H1 (cell line): Measurements from ENCODE around the gene FBXL14. TPM values are rescaled to one million over a fixed set of nuclear protein-coding genes. Genes with fewer than 3 reads are reported as not detected.

Source experiments
- CTCF ChIA-PET: fragments of 300-600 bp; sonication (Branson Sonifier 250); formaldehyde crosslinking; loops from one replicate; lab custom pipeline; 2021; ENCODE audit not compliant: partially characterized antibody; lab: Charles Lee
- POLR2A ChIA-PET: fragments of 300-600 bp; sonication (Branson Sonifier 250); formaldehyde crosslinking; loops from one replicate; lab custom pipeline; 2021; ENCODE audit warnings: inconsistent platforms; ENCODE audit not compliant: partially characterized antibody; lab: Charles Lee
- DNase-seq, 2 experiments: peaks; one replicate each; pipeline versions ENCODE4 v3.0.0 to v3.0.0-alpha.2; 2010 to 2022; ENCODE audit warnings: low spot score in 2 of 2, low read depth in 1 of 2, mixed read lengths in 1 of 2
- FAIRE-seq: peaks from 2 replicates; lab custom pipeline; 2011; peaks lifted over from hg19 to GRCh38; lab: Jason Lieb, UNC
- H2AFZ ChIP-seq: 2 replicates; pipeline ENCODE4 v1.8.1; 2012; ENCODE audit warnings: low read length, inconsistent platforms
- H2AK5ac ChIP-seq: 2 replicates; pipeline ENCODE4 v1.6.1; 2013; ENCODE audit warnings: low read depth, low read length
- H2BK120ac ChIP-seq: replicated peaks from 2 replicates; pipeline ENCODE3; 2013; ENCODE audit warnings: low read depth, low read length, inconsistent platforms
- H2BK12ac ChIP-seq: 2 replicates; pipeline ENCODE4 v1.6.1; 2013; ENCODE audit warnings: low read depth, low read length
- H2BK15ac ChIP-seq: 2 replicates; pipeline ENCODE4 v1.6.1; 2013; ENCODE audit warnings: low read length
- H2BK20ac ChIP-seq: 2 replicates; pipeline ENCODE4 v1.6.1; 2013; ENCODE audit warnings: low read length
- H2BK5ac ChIP-seq: 2 replicates; pipeline ENCODE4 v1.6.1; 2013; ENCODE audit warnings: low read depth, low read length
- H3K14ac ChIP-seq: 2 replicates; pipeline ENCODE4 v1.6.1; 2013; ENCODE audit warnings: inconsistent platforms; ENCODE audit not compliant: insufficient read length
- H3K18ac ChIP-seq: 2 replicates; pipeline ENCODE4 v1.6.1; 2013; ENCODE audit warnings: low read length; ENCODE audit errors: extremely low read depth
- H3K23ac ChIP-seq: 2 replicates; pipeline ENCODE4 v1.6.1; 2013; ENCODE audit warnings: inconsistent platforms; ENCODE audit not compliant: insufficient read length
- H3K23me2 ChIP-seq: 2 replicates; pipeline ENCODE4 v1.6.1; 2013; ENCODE audit warnings: low read depth, low read length
- H3K27ac ChIP-seq: 2 replicates; pipeline ENCODE4 v1.6.1; 2011; ENCODE audit warnings: low read depth, low read length, inconsistent platforms
- H3K27me3 ChIP-seq, 4 experiments: replicated peaks in 1 of 4; 1 replicate in 1 of 4; 2 replicates in 3 of 4; pipeline versions ENCODE4 v1.6.1 to v1.8.1; 2011 to 2013; ENCODE audit warnings: low read length in 3 of 4, mild to moderate bottlenecking in 3 of 4, inconsistent platforms in 2 of 4, mixed read lengths in 2 of 4, moderate library complexity in 1 of 4; ENCODE audit not compliant: control insufficient read depth in 3 of 4, insufficient read depth in 3 of 4; ENCODE audit errors: extremely low read depth in 1 of 4
- H3K36me3 ChIP-seq, 4 experiments: 2 replicates each; pipeline versions ENCODE4 v1.6.1 to v1.8.1; 2011 to 2013; ENCODE audit warnings: mild to moderate bottlenecking in 4 of 4, low read length in 3 of 4, moderate library complexity in 2 of 4, control low read depth in 1 of 4, inconsistent platforms in 1 of 4; ENCODE audit not compliant: insufficient read depth in 4 of 4, control insufficient read depth in 2 of 4
- H3K4ac ChIP-seq: replicated peaks from 2 replicates; pipeline ENCODE3; 2013; ENCODE audit warnings: low read length, low read depth, mixed read lengths, inconsistent platforms; ENCODE audit not compliant: insufficient read length
- H3K4me1 ChIP-seq, 4 experiments: replicated peaks in 1 of 4; 1 replicate in 1 of 4; 2 replicates in 3 of 4; pipeline versions ENCODE4 v1.6.1 to v1.8.1; 2011 to 2013; ENCODE audit warnings: low read length in 3 of 4, inconsistent platforms in 2 of 4, mixed read lengths in 1 of 4; ENCODE audit not compliant: insufficient read depth in 4 of 4, control insufficient read depth in 3 of 4
- H3K4me2 ChIP-seq, 2 experiments: 2 replicates each; pipeline versions ENCODE4 v1.6.1 to v1.8.1; 2011 to 2013; ENCODE audit warnings: low read depth in 2 of 2, low read length in 2 of 2, control low read depth in 1 of 2, inconsistent platforms in 1 of 2, mild to moderate bottlenecking in 1 of 2; ENCODE audit not compliant: insufficient read depth in 1 of 2
- H3K4me3 ChIP-seq, 4 experiments: fragments of 200-600, 300-600 bp in 1 of 4; sonication (generic), shearing (Covaris generic), sonication (Bioruptor Twin) in 1 of 4; 2 replicates each; pipeline versions ENCODE4 v1.5.1 to v1.8.1; 2011 to 2016; ENCODE audit warnings: low read length in 4 of 4, low read depth in 3 of 4, control low read depth in 2 of 4, inconsistent platforms in 2 of 4, mild to moderate bottlenecking in 2 of 4, mixed read lengths in 1 of 4, moderate library complexity in 1 of 4; ENCODE audit not compliant: insufficient read depth in 2 of 4; ENCODE audit errors: extremely low read depth in 1 of 4
- H3K56ac ChIP-seq: replicated peaks from 2 replicates; pipeline ENCODE3; 2013; ENCODE audit warnings: low read depth, mild to moderate bottlenecking, mixed read lengths, low read length, inconsistent platforms; ENCODE audit not compliant: insufficient read length
- H3K79me1 ChIP-seq: 2 replicates; pipeline ENCODE4 v1.6.1; 2013; ENCODE audit warnings: low read depth, low read length, control low read depth
- H3K79me2 ChIP-seq, 2 experiments: 2 replicates each; pipeline versions ENCODE4 v1.6.1 to v1.8.1; 2012 to 2013; ENCODE audit warnings: low read length in 2 of 2, mild to moderate bottlenecking in 2 of 2, inconsistent platforms in 1 of 2; ENCODE audit not compliant: insufficient read depth in 2 of 2, control insufficient read depth in 1 of 2
- H3K9ac ChIP-seq, 4 experiments: replicated peaks in 1 of 4; 1 replicate in 1 of 4; 2 replicates in 3 of 4; pipeline versions ENCODE4 v1.6.1 to v1.8.1; 2011 to 2013; ENCODE audit warnings: low read depth in 3 of 4, low read length in 3 of 4, control low read depth in 2 of 4, mild to moderate bottlenecking in 2 of 4, moderate library complexity in 2 of 4, inconsistent platforms in 1 of 4; ENCODE audit errors: extremely low read depth in 1 of 4
- H3K9me3 ChIP-seq, 2 experiments: 2 replicates each; pipeline versions ENCODE4 v1.6.1 to v1.8.1; 2012 to 2013; ENCODE audit warnings: mild to moderate bottlenecking in 2 of 2, moderate library complexity in 2 of 2, control low read depth in 1 of 2, inconsistent platforms in 1 of 2, low read depth in 1 of 2, low read length in 1 of 2, mixed read lengths in 1 of 2; ENCODE audit not compliant: insufficient read depth in 2 of 2
- H4K20me1 ChIP-seq, 2 experiments: replicated peaks in 1 of 2; 2 replicates each; pipeline versions ENCODE3 to v1.8.1; 2011 to 2013; ENCODE audit warnings: inconsistent platforms in 2 of 2, low read length in 2 of 2, mild to moderate bottlenecking in 1 of 2; ENCODE audit not compliant: insufficient read depth in 2 of 2, control insufficient read depth in 1 of 2
- H4K5ac ChIP-seq: 2 replicates; pipeline ENCODE4 v1.6.1; 2013; ENCODE audit warnings: low read length, low read depth, mixed read lengths, inconsistent platforms; ENCODE audit not compliant: insufficient read length
- H4K8ac ChIP-seq: 2 replicates; pipeline ENCODE4 v1.8.0; 2013; ENCODE audit warnings: mild to moderate bottlenecking, moderate library complexity, low read length, inconsistent platforms; ENCODE audit not compliant: insufficient read depth; ENCODE audit errors: extremely low read depth
- H4K91ac ChIP-seq: replicated peaks from 2 replicates; pipeline ENCODE3; 2013; ENCODE audit warnings: low read length, mixed read lengths, inconsistent platforms; ENCODE audit not compliant: insufficient read length
- ASH2L ChIP-seq: fragments of 200-600, 300-600 bp; sonication (generic); IDR thresholded peaks from one replicate; pipeline ENCODE4 v1.7.1; 2017; ENCODE audit warnings: low read length
- BCL11A ChIP-seq, 2 experiments: IDR thresholded peaks; one replicate each; pipeline ENCODE4 v1.6.1; 2011; ENCODE audit warnings: low read depth in 2 of 2, low read length in 2 of 2, mild to moderate bottlenecking in 2 of 2
- CHD1 ChIP-seq: IDR thresholded peaks from 2 replicates; pipeline ENCODE4 v1.6.1; 2012; ENCODE audit warnings: low read depth, low read length, improper control_type of control experiment
- CREB1 ChIP-seq: IDR thresholded peaks from 2 replicates; pipeline ENCODE4 v1.6.1; 2012; ENCODE audit warnings: inconsistent platforms
- FOSL1 ChIP-seq: IDR thresholded peaks from 2 replicates; pipeline ENCODE4 v1.6.1; 2011; ENCODE audit warnings: mild to moderate bottlenecking, low read depth, low read length, moderate library complexity; ENCODE audit not compliant: insufficient read depth
- JUND ChIP-seq: IDR thresholded peaks from 2 replicates; pipeline ENCODE4 v1.6.1; 2011; ENCODE audit warnings: mild to moderate bottlenecking, improper control_type of control experiment, low read length
- POU5F1 ChIP-seq: IDR thresholded peaks from 2 replicates; pipeline ENCODE4 v1.6.1; 2011; ENCODE audit warnings: low read depth, mild to moderate bottlenecking, low read length, moderate library complexity
- RBBP5 ChIP-seq: IDR thresholded peaks from 2 replicates; pipeline ENCODE4 v1.7.1; 2012; ENCODE audit warnings: low read depth, mild to moderate bottlenecking, inconsistent platforms, low read length, moderate library complexity, borderline replicate concordance
- TAF7 ChIP-seq: optimal IDR thresholded peaks from 2 replicates; pipeline ENCODE3; 2011; ENCODE audit warnings: low read depth, mild to moderate bottlenecking, inconsistent platforms, low read length, moderate library complexity, borderline replicate concordance
- WGBS, 2 experiments: shearing (Covaris generic) in 1 of 2; methylation state at CpG; one replicate each; pipeline versions ENCODE4 v1.1.6 to v1.1.7; 2013 to 2015; ENCODE audit warnings: low lambda C conversion rate in 2 of 2, mixed read lengths in 2 of 2, inconsistent platforms in 1 of 2, low coverage in 1 of 2, missing lambda C conversion rate in 1 of 2; ENCODE audit not compliant: insufficient replicate concordance in 2 of 2, insufficient coverage in 1 of 2, insufficient read length in 1 of 2; ENCODE audit errors: extremely low coverage in 1 of 2, missing lambda C conversion rate in 1 of 2; 5-methylcytosine and 5-hydroxymethylcytosine counted together
- polyA plus RNA-seq, 7 experiments: library from polyadenylated mRNA; depleted of rRNA in 3 of 7; stranded (reverse) in 5 of 7; unstranded in 2 of 7; fragments of >200 nt in 5 of 7; fragments of 200-250 nt in 2 of 7; gene quantifications; 1 replicate in 5 of 7; 2 replicates in 1 of 7; 4 replicates in 1 of 7; pipeline versions ENCODE4 v1.2.1 to v1.2.3, GENCODE V29; 2011 to 2013; ENCODE audit warnings: missing spikeins in 2 of 7, mixed read lengths in 2 of 7
- total RNA-seq: library from RNA; stranded (reverse); fragmentation: NEBNext Ultra II Directional; extraction: Animal tissue kit (Norgen Biotek cat#: 25700); gene quantifications from 2 replicates; pipeline ENCODE4 v1.2.1, GENCODE V29; 2021
- TF ChIP-seq, protein P1 (sequence below), 3 experiments: IDR thresholded peaks; 1 replicate in 2 of 3; 2 replicates in 1 of 3; pipeline versions ENCODE4 v1.5.1 to v1.6.1; 2011; ENCODE audit warnings: low read length in 3 of 3, mild to moderate bottlenecking in 3 of 3, inconsistent platforms in 2 of 3, low read depth in 1 of 3, moderate library complexity in 1 of 3; ENCODE audit not compliant: insufficient read depth in 1 of 3; ENCODE audit errors: control extremely low read depth in 1 of 3

Gene FBXL14
- total and polyA plus RNA-seq, 2 of the 8 experiments (the other 6 are each of a cell fraction or from before 2014, with no cell fraction given) = 5.5 to 9.6 TPM

- no peak overlapping the region for H3K4me2 ChIP-seq
- no peak for FAIRE-seq
- H3K4me1 ChIP-seq = peaks cover 0 to 3% (median 0%) of the 10 kb centered on the region in 4 experiments; a peak in 1 of 7 replicates
- no peak overlapping the region for H4K8ac ChIP-seq
- no peaks in the 10 kb centered on the region for H3K23me2 ChIP-seq
- no peaks in the 10 kb centered on the region for H3K27me3 ChIP-seq
- 80% methylated on average over 6 of the region's 6 CpGs; no CpG with 5 or more reads in 1 of the 2 experiments for WGBS, 2 experiments
- H3K79me1 ChIP-seq = no peaks in the 10 kb centered on the region
- no peaks in the 10 kb centered on the region for H3K79me2 ChIP-seq
- TF ChIP-seq POU5F1 = no peak
- TF ChIP-seq, protein P1, sequence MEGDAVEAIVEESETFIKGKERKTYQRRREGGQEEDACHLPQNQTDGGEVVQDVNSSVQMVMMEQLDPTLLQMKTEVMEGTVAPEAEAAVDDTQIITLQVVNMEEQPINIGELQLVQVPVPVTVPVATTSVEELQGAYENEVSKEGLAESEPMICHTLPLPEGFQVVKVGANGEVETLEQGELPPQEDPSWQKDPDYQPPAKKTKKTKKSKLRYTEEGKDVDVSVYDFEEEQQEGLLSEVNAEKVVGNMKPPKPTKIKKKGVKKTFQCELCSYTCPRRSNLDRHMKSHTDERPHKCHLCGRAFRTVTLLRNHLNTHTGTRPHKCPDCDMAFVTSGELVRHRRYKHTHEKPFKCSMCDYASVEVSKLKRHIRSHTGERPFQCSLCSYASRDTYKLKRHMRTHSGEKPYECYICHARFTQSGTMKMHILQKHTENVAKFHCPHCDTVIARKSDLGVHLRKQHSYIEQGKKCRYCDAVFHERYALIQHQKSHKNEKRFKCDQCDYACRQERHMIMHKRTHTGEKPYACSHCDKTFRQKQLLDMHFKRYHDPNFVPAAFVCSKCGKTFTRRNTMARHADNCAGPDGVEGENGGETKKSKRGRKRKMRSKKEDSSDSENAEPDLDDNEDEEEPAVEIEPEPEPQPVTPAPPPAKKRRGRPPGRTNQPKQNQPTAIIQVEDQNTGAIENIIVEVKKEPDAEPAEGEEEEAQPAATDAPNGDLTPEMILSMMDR (IDR thresholded peaks at IDR 0.05; ENCODE audit: control extremely low read depth in 1 of 3, insufficient read depth in 1 of 3, low read depth in 1 of 3, low read length in 3 of 3) = no peak
- no peak for TF ChIP-seq RBBP5
- no peak for TF ChIP-seq CREB1
- TF ChIP-seq TAF7 = no peak
- no peak for TF ChIP-seq BCL11A (IDR thresholded peaks at IDR 0.05; ENCODE audit: low read depth in 2 of 2, low read length in 2 of 2)
- no peak for TF ChIP-seq JUND
- no peak for TF ChIP-seq CHD1
- TF ChIP-seq FOSL1 = no peak
- TF ChIP-seq ASH2L = no peak
- no peak overlapping the region for H2BK5ac ChIP-seq
- no peak overlapping the region for H2AFZ ChIP-seq
- H3K18ac ChIP-seq = no peak overlapping the region
- H3K9me3 ChIP-seq = no peaks in the 10 kb centered on the region
- no peak overlapping the region for H3K14ac ChIP-seq
- no peak overlapping the region for H3K27ac ChIP-seq
- ChIA-PET POLR2A (no interaction called here), CTCF (interaction anchor here (1.1 to 2.0 kb wide), 4 partner anchors 10 to 46 kb away, joined by 4 to 7 read pairs (median 4); no protein-coding TSS in a partner anchor)
- H2BK15ac ChIP-seq = no peak overlapping the region
- H4K20me1 ChIP-seq = no peaks in the 10 kb centered on the region
- no peak overlapping the region for H3K4me3 ChIP-seq
- no peak overlapping the region for H3K4ac ChIP-seq
- H2BK20ac ChIP-seq = no peak overlapping the region
- H3K56ac ChIP-seq = no peak overlapping the region
- H3K23ac ChIP-seq = no peak overlapping the region
- no peak overlapping the region for H2AK5ac ChIP-seq
- H4K91ac ChIP-seq = no peak overlapping the region
- no peak overlapping the region for H4K5ac ChIP-seq
- no peaks in the 10 kb centered on the region for H3K36me3 ChIP-seq
- H2BK12ac ChIP-seq = no peak overlapping the region
- no peak for DNase-seq
- H2BK120ac ChIP-seq = no peak overlapping the region
- no peak overlapping the region for H3K9ac ChIP-seq
Measured at GRCh38 chr12:1559676-1560091, 34.7 kb downstream of the FBXL14 start.
